OCI-LY7 (cell line): ENCODE results near the gene FGF2.
"Not testable (repeated sequence)": the region's sequence is repeated elsewhere in the genome, so short reads cannot be mapped to it uniquely, and the experiment has no call there.

ENCODE experiments used
- EZH2phosphoT487 ChIP-seq: fragments of 200-600 bp; sonication (generic); IDR thresholded peaks from 2 replicates; pipeline ENCODE4 v1.6.1; 2018; ENCODE audit warnings: low read depth, borderline replicate concordance, mild to moderate bottlenecking, mixed run types, antibody characterized with exemption, low read length, moderate library complexity, mixed read lengths
- TF ChIP-seq, protein P1 (sequence below): fragments of 200-600 bp; sonication (generic); conservative IDR thresholded peaks from 2 replicates; pipeline ENCODE4 v1.5.1; 2014; ENCODE audit warnings: mild to moderate bottlenecking, antibody characterized with exemption, low read length, moderate library complexity, mixed read lengths

DNA sequence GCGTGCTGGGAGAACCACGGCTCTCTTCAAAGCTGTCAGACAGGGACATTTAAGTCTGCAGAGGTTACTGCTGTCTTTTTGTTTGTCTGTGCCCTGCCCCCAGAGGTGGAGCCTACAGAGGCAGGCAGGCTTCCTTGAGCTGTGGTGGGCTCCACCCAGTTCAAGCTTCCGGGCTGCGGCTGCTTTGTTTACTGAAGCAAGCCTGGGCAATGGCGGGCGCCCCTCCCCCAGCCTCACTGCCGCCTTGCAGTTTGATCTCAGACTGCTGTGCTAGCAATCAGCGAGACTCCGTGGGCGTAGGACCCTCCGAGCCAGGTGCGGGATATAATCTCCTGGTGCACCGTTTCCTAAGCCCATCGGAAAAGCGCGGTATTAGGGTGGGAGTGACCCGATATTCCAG is 118.5 kb downstream of the FGF2 start:
- TF ChIP-seq, protein P1, sequence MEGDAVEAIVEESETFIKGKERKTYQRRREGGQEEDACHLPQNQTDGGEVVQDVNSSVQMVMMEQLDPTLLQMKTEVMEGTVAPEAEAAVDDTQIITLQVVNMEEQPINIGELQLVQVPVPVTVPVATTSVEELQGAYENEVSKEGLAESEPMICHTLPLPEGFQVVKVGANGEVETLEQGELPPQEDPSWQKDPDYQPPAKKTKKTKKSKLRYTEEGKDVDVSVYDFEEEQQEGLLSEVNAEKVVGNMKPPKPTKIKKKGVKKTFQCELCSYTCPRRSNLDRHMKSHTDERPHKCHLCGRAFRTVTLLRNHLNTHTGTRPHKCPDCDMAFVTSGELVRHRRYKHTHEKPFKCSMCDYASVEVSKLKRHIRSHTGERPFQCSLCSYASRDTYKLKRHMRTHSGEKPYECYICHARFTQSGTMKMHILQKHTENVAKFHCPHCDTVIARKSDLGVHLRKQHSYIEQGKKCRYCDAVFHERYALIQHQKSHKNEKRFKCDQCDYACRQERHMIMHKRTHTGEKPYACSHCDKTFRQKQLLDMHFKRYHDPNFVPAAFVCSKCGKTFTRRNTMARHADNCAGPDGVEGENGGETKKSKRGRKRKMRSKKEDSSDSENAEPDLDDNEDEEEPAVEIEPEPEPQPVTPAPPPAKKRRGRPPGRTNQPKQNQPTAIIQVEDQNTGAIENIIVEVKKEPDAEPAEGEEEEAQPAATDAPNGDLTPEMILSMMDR = not testable (repeated sequence)
- TF ChIP-seq EZH2phosphoT487 = not testable (repeated sequence)
